Measurements from ENCODE around the gene LMBR1.
"Not testable (repeated sequence)": the region's sequence is repeated elsewhere in the genome, so short reads cannot be mapped to it uniquely, and the experiment has no call there.

Gene LMBR1

DNA sequence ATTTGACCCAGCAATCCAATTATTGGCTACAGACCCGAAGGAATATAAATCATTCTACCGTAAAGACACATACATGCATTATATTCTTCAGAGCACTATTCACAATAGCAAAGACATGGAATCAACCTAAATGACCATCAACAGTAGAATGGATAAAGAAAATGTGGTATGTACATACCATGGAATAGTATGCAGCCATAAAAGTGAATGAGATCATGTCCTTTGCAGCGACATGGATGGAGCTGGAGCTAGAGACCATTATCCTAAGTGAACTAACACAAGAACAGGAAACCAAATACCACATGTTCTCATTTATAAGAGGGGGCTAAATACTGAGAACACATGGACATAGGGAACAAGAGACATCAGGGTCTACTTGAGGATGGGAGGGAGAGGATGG lies 44.0 kb downstream of the LMBR1 start:
- Histone ChIP-seq H3K4me2 (no peak overlapping the region), H3K27me3 (ENCODE audit: insufficient read depth, low read depth) (no peaks in the 10 kb centered on the region), H2AFZ (ENCODE audit: low read depth) (no peak overlapping the region), H3K27ac (no peak overlapping the region), H3K9ac (no peak overlapping the region), H4K20me1 (ENCODE audit: insufficient read depth) (peaks cover 13% of the 10 kb centered on the region; the same call in 1 of the 2 replicates), H3K79me2 (ENCODE audit: insufficient read depth, low read depth) (peaks cover 66% of the 10 kb centered on the region), H3K4me3 (IDR thresholded peaks at IDR 0.05; ENCODE audit: insufficient read depth, low read depth, low read length) (no peak overlapping the region), H3K36me3 (ENCODE audit: insufficient read depth) (no peaks in the 10 kb centered on the region), H3K4me1 (ENCODE audit: low read depth, poor library complexity, severe bottlenecking) (peaks cover 6% of the 10 kb centered on the region)
- TF ChIP-seq, protein P1, sequence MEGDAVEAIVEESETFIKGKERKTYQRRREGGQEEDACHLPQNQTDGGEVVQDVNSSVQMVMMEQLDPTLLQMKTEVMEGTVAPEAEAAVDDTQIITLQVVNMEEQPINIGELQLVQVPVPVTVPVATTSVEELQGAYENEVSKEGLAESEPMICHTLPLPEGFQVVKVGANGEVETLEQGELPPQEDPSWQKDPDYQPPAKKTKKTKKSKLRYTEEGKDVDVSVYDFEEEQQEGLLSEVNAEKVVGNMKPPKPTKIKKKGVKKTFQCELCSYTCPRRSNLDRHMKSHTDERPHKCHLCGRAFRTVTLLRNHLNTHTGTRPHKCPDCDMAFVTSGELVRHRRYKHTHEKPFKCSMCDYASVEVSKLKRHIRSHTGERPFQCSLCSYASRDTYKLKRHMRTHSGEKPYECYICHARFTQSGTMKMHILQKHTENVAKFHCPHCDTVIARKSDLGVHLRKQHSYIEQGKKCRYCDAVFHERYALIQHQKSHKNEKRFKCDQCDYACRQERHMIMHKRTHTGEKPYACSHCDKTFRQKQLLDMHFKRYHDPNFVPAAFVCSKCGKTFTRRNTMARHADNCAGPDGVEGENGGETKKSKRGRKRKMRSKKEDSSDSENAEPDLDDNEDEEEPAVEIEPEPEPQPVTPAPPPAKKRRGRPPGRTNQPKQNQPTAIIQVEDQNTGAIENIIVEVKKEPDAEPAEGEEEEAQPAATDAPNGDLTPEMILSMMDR (conservative IDR thresholded peaks at IDR 0.05; ENCODE audit: low read depth, low read length), result no peak

- TF ChIP-seq, protein P1 (conservative IDR thresholded peaks at IDR 0.05; ENCODE audit: low read depth, low read length), result no peak
- no peak overlapping the region for H3K4me2 ChIP-seq
- H3K4me3 ChIP-seq (IDR thresholded peaks at IDR 0.05; ENCODE audit: insufficient read depth, low read depth, low read length), result no peak overlapping the region
- H3K27ac ChIP-seq, result no peak overlapping the region
- no peaks in the 10 kb centered on the region for H3K36me3 ChIP-seq (ENCODE audit: insufficient read depth)
- no peaks in the 10 kb centered on the region for H3K27me3 ChIP-seq (ENCODE audit: insufficient read depth, low read depth)
- H2AFZ ChIP-seq (ENCODE audit: low read depth), result no peak overlapping the region
- peaks cover 13% of the 10 kb centered on the region for H4K20me1 ChIP-seq (ENCODE audit: insufficient read depth)
- peaks cover 6% of the 10 kb centered on the region for H3K4me1 ChIP-seq (ENCODE audit: low read depth, poor library complexity, severe bottlenecking)
- H3K79me2 ChIP-seq (ENCODE audit: insufficient read depth, low read depth), result peaks cover 67% of the 10 kb centered on the region
- H3K9ac ChIP-seq, result no peak overlapping the region
These were observed 47.4 kb downstream of the LMBR1 start for GRCh38 chr7:156845379-156846101.

DNA sequence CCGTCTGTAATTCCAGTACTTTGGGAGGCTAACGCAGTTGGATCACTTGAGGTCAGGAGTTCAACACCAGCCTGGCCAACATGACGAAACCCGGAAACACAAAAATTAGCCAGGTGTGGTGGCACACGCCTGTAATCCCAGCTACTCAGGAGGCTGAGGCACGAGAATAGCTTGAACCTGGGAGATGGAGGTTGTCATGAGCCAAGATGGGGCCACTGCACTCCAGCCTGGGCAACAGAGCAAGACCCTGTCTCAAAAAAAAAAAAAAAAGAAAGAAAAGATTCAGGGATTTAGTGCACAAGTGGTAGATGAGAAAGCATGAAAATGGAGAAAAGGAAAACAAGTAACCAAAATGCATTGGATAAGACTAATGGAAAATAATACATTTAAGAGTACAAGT lies 49.4 kb downstream of the LMBR1 start:
- H2AFZ ChIP-seq (ENCODE audit: low read depth); H3K4me2 ChIP-seq; H3K9ac ChIP-seq; H3K4me3 ChIP-seq (IDR thresholded peaks at IDR 0.05; ENCODE audit: insufficient read depth, low read depth, low read length); H3K27me3 ChIP-seq (ENCODE audit: insufficient read depth, low read depth); H3K36me3 ChIP-seq (ENCODE audit: insufficient read depth); H4K20me1 ChIP-seq (ENCODE audit: insufficient read depth); H3K4me1 ChIP-seq (ENCODE audit: low read depth, poor library complexity, severe bottlenecking); H3K27ac ChIP-seq: not testable (repeated sequence)
- H3K79me2 ChIP-seq (ENCODE audit: insufficient read depth, low read depth), result peaks cover 70% of the 10 kb centered on the region

DNA sequence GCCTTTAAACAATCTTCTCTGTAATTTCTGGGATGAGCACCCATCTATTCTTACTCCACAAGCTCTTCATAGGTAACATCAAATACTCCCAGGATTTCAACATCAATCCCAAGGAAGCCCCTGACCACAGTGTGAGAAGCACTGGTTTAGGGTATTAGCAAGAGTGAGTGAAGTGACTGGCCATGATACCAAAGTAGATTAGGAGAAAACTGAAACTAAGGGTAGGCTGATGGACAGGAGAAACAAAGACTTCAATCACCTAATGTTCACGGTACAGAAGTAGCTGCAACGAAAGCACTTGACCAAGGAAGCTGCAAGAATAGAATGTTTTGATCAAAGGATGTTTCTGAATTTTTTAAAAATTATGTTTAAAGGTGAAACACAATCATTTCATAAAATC lies 49.8 kb downstream of the LMBR1 start:
- H3K36me3 ChIP-seq (ENCODE audit: insufficient read depth), result no peaks in the 10 kb centered on the region
- no peak overlapping the region for H3K4me2 ChIP-seq
- no peaks in the 10 kb centered on the region for H3K27me3 ChIP-seq (ENCODE audit: insufficient read depth, low read depth)
- H3K27ac ChIP-seq, result no peak overlapping the region
- no peak overlapping the region for H2AFZ ChIP-seq (ENCODE audit: low read depth)
- H3K4me1 ChIP-seq (ENCODE audit: low read depth, poor library complexity, severe bottlenecking), result peaks cover 6% of the 10 kb centered on the region
- peaks cover 10% of the 10 kb centered on the region for H4K20me1 ChIP-seq (ENCODE audit: insufficient read depth)
- H3K9ac ChIP-seq, result no peak overlapping the region
- H3K79me2 ChIP-seq (ENCODE audit: insufficient read depth, low read depth), result peaks cover 66% of the 10 kb centered on the region
- no peak overlapping the region for H3K4me3 ChIP-seq (IDR thresholded peaks at IDR 0.05; ENCODE audit: insufficient read depth, low read depth, low read length)
- TF ChIP-seq, protein P1 (conservative IDR thresholded peaks at IDR 0.05; ENCODE audit: low read depth, low read length), result no peak

DNA sequence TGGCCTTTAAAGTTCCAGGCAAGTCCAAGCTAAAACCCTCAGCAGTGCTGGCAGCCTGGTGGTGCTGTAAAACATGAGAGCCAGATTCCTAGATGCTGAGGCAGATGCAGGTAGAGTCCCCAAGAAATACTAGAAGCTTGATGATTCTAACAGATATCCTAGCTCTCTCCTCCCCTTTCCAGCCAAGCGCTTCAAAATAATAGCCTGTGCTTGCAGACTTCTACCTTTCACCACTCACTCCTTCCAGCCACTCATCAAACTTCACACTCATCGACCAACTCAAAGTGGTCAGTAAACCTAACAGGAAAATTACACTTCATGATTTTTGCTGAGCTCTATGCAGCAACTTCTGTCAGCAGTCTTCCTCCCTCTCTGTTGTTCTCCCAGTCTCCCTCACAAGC lies 50.2 kb downstream of the LMBR1 start:
- Histone ChIP-seq H3K36me3 (ENCODE audit: insufficient read depth) (no peaks in the 10 kb centered on the region), H4K20me1 (ENCODE audit: insufficient read depth) (peaks cover 10% of the 10 kb centered on the region), H3K4me3 (IDR thresholded peaks at IDR 0.05; ENCODE audit: insufficient read depth, low read depth, low read length) (no peak overlapping the region), H3K27me3 (ENCODE audit: insufficient read depth, low read depth) (no peaks in the 10 kb centered on the region), H3K9ac (no peak overlapping the region), H3K4me2 (no peak overlapping the region), H3K4me1 (ENCODE audit: low read depth, poor library complexity, severe bottlenecking) (peaks cover 6% of the 10 kb centered on the region), H2AFZ (ENCODE audit: low read depth) (no peak overlapping the region), H3K79me2 (ENCODE audit: insufficient read depth, low read depth) (peaks cover 65% of the 10 kb centered on the region), H3K27ac (no peak overlapping the region)
- TF ChIP-seq, protein P1 (conservative IDR thresholded peaks at IDR 0.05; ENCODE audit: low read depth, low read length), result no peak

All from KMS-11 (cell line).